Stimulated activated naive B cell treated with anti-CD40 and anti-IgM and Interleukin-4, amounts not matched to agents 10 μg/mL and 1 μg/mL and 100 μg/mL, for 72 hours (primary cell): ENCODE measurements around the gene ASB1.
A peak's percentile ranks its signal among the peaks of the same experiment; 100 is the strongest.
"Not testable (repeated sequence)": the region's sequence is repeated elsewhere in the genome, so short reads cannot be mapped to it uniquely, and the experiment has no call there.

Source experiments
- ATAC-seq, 2 donors: fragments of 150-1000 bp; cut with Tn5 transposase; replicated peaks; 2 replicates each; pipeline ENCODE4 v1.10.0; 2021; ENCODE audit warnings: moderate library complexity in 1 of 2
- DNase-seq: peaks from one replicate; pipeline ENCODE4 v3.0.0; 2021
- H3K27ac Mint-ChIP-seq: one replicate; pipeline ENCODE4 v1.8.0; 2022; ENCODE audit warnings: mild to moderate bottlenecking, mixed read lengths
- H3K27me3 Mint-ChIP-seq, 2 donors: one replicate each; pipeline ENCODE4 v1.8.0; 2022; ENCODE audit warnings: mixed read lengths in 2 of 2
- H3K36me3 Mint-ChIP-seq, 2 donors: one replicate each; pipeline ENCODE4 v1.8.0; 2022; ENCODE audit warnings: mixed read lengths in 2 of 2, mild to moderate bottlenecking in 1 of 2
- H3K4me1 Mint-ChIP-seq, 2 donors: one replicate each; pipeline ENCODE4 v1.8.0; 2022; ENCODE audit warnings: mixed read lengths in 2 of 2, mild to moderate bottlenecking in 1 of 2
- H3K4me3 Mint-ChIP-seq, 2 donors: one replicate each; pipeline ENCODE4 v1.8.0; 2022; ENCODE audit warnings: mild to moderate bottlenecking in 2 of 2, mixed read lengths in 2 of 2, moderate library complexity in 1 of 2
- H3K9me3 Mint-ChIP-seq, 2 donors: one replicate each; pipeline ENCODE4 v1.8.0; 2022; ENCODE audit warnings: mixed read lengths in 2 of 2, mild to moderate bottlenecking in 1 of 2

ASB1 gene

GRCh38 chr2:238438856-238439849 is 12.4 kb downstream of the ASB1 start:
- H3K36me3 Mint-ChIP-seq, result peaks cover 44 to 48% of the 10 kb centered on the region in 2 donors
- H3K4me1 Mint-ChIP-seq, result peaks cover 15 to 59% of the 10 kb centered on the region in 2 donors
- H3K4me3 Mint-ChIP-seq, result no peak overlapping the region

GRCh38 chr2:238439917-238440316 is 13.2 kb downstream of the ASB1 start:
- H3K9me3 Mint-ChIP-seq, result no peaks in the 10 kb centered on the region
- no peaks in the 10 kb centered on the region for H3K27me3 Mint-ChIP-seq
- peaks cover 46 to 48% of the 10 kb centered on the region in 2 donors for H3K36me3 Mint-ChIP-seq
- DNase-seq (no peak), ATAC-seq (no peak)
- no peak overlapping the region for H3K4me3 Mint-ChIP-seq
- H3K27ac Mint-ChIP-seq, result no peak overlapping the region
- peaks cover 14 to 57% of the 10 kb centered on the region in 2 donors for H3K4me1 Mint-ChIP-seq

More at GRCh38 chr2:238438856-238439849, 12.4 kb downstream of the ASB1 start:
- DNase-seq, result no peak
- Mint-ChIP-seq H3K27me3 (no peaks in the 10 kb centered on the region), H3K9me3 (no peaks in the 10 kb centered on the region), H3K27ac (no peak overlapping the region)
- ATAC-seq, result no peak

DNA sequence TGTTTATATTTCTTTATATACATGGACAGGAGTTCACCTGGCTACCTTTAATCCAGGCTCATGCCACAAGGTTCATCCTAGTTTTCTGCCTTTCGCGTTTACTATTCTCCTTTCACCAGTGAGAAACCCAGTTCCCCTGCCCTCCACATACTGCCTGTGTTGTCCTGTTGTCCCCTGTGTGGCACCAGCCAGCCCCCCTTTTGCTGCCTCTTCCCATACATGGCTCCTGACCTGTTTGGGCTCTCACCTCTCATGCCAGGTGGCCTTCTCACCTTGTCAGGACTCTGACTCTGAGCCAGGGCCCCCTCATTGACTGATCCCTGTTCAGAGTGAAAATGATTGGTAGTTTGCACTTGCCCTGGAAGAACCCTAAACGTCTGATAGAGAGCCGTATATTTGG is 13.6 kb downstream of the ASB1 start:
- ATAC-seq (no peak), DNase-seq (no peak)
- no peak overlapping the region for H3K27ac Mint-ChIP-seq
- no peak overlapping the region for H3K4me3 Mint-ChIP-seq
- no peaks in the 10 kb centered on the region for H3K27me3 Mint-ChIP-seq
- H3K4me1 Mint-ChIP-seq, result peaks cover 14 to 57% of the 10 kb centered on the region in 2 donors
- peaks cover 47 to 52% of the 10 kb centered on the region in 2 donors for H3K36me3 Mint-ChIP-seq
- H3K9me3 Mint-ChIP-seq, result no peaks in the 10 kb centered on the region

DNA sequence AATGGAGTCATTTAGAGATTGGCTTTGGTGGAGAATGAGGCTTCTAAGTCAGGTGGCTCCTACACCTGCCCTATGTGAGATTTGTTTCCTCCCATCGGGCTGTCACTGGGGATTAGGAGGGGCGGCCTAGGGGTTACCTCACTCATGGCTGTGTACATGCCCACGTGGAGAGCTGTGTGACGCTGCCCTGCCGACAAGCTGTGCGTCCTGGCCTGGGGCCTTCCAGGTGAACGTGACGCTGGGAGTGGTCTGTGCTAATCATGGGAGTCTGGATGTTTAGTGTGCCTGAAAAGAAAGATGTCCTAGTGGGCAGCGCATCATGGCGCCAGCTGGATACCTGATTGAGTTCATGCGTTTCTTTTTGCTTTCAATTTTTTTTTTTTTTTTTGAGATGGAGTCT is 14.0 kb downstream of the ASB1 start:
- ATAC-seq, result no peak

DNA sequence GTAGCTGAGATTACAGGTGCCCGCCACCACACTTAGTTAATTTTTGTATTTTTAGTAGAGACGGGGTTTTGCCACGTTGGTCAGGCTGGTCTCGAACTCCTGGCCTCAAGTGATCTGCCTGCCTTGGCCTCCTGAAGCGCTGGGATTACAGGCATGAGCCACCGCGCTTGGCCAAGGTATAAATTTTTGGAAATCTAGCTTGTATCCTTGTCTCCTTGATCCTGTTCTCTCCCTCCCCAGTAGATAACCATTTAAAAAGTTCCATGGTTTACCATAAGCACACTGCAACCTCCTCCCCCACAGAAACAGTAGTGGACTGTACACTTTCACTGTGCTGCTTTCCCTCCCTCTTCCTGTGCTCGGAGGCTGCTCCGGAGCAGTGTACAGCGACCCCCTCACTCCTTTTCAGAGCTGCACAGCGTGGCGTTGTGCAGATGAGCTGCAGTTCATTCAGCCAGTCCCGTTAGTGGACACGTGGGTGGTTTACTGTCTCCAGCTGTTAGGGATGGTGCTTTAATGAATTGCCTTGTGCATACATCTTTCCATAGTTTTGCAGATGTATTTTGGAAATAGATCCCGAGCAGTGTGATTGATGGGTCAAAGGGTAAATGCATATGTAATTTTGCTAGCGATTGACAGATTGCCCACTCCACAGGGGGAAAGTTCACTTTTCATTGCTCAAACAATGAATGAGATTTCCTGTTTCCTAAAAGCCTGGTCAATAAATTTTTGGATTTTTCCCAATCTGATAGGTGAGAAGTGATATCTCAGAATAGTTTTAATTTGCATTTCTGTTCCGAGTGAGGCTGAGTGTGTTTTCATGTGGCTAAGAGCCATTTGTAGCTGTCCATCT is 14.8 kb downstream of the ASB1 start:
- DNase-seq (no peak), ATAC-seq (no peak)
- H3K4me3 Mint-ChIP-seq, result no peak overlapping the region
- H3K4me1 Mint-ChIP-seq, result peaks cover 14 to 47% of the 10 kb centered on the region in 2 donors
- H3K36me3 Mint-ChIP-seq, result peaks cover 48 to 58% of the 10 kb centered on the region in 2 donors
- H3K9me3 Mint-ChIP-seq, result no peaks in the 10 kb centered on the region
- no peak overlapping the region for H3K27ac Mint-ChIP-seq
- no peaks in the 10 kb centered on the region for H3K27me3 Mint-ChIP-seq

More for the DNA sequence above, 14.0 kb downstream of the ASB1 start:
- no peaks in the 10 kb centered on the region for H3K9me3 Mint-ChIP-seq
- no peak for DNase-seq
- H3K4me3 Mint-ChIP-seq, result no peak overlapping the region
- peaks cover 14 to 52% of the 10 kb centered on the region in 2 donors for H3K4me1 Mint-ChIP-seq
- H3K27me3 Mint-ChIP-seq, result no peaks in the 10 kb centered on the region
- H3K27ac Mint-ChIP-seq, result no peak overlapping the region
- peaks cover 49 to 55% of the 10 kb centered on the region in 2 donors for H3K36me3 Mint-ChIP-seq

DNA sequence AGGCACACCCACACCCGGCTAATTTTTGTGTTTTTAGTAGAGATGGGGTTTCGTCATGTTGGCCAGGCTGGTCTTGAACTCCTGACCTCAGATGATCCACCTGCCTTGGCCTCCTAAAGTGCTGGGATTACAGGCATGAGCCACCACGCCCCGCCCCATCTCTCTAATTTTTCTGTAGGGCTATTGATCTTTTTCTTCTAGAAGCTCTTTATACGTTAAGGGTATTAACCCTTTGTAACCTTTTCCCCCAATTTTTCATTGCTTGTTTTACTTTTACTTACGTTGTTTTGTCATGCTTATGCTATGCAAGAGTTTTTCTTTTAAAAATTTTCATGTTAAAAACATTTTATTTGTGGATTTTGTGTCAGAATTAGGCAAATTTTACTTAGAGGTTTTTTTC is 15.5 kb downstream of the ASB1 start:
- H3K4me3 Mint-ChIP-seq, DNase-seq, H3K27me3 Mint-ChIP-seq, H3K27ac Mint-ChIP-seq, ATAC-seq, H3K9me3 Mint-ChIP-seq: not testable (repeated sequence)
- peaks cover 14 to 39% of the 10 kb centered on the region in 2 donors for H3K4me1 Mint-ChIP-seq
- peaks cover 49 to 57% of the 10 kb centered on the region in 2 donors for H3K36me3 Mint-ChIP-seq

GRCh38 chr2:238444242-238444641 is 17.5 kb downstream of the ASB1 start:
- H3K4me1 Mint-ChIP-seq, result peaks cover 12 to 35% of the 10 kb centered on the region in 2 donors
- H3K4me3 Mint-ChIP-seq, result no peak overlapping the region
- DNase-seq (no peak), ATAC-seq (no peak)
- H3K27ac Mint-ChIP-seq, result no peak overlapping the region
- peaks cover 50 to 63% of the 10 kb centered on the region in 2 donors for H3K36me3 Mint-ChIP-seq
- no peaks in the 10 kb centered on the region for H3K9me3 Mint-ChIP-seq
- no peaks in the 10 kb centered on the region for H3K27me3 Mint-ChIP-seq

DNA sequence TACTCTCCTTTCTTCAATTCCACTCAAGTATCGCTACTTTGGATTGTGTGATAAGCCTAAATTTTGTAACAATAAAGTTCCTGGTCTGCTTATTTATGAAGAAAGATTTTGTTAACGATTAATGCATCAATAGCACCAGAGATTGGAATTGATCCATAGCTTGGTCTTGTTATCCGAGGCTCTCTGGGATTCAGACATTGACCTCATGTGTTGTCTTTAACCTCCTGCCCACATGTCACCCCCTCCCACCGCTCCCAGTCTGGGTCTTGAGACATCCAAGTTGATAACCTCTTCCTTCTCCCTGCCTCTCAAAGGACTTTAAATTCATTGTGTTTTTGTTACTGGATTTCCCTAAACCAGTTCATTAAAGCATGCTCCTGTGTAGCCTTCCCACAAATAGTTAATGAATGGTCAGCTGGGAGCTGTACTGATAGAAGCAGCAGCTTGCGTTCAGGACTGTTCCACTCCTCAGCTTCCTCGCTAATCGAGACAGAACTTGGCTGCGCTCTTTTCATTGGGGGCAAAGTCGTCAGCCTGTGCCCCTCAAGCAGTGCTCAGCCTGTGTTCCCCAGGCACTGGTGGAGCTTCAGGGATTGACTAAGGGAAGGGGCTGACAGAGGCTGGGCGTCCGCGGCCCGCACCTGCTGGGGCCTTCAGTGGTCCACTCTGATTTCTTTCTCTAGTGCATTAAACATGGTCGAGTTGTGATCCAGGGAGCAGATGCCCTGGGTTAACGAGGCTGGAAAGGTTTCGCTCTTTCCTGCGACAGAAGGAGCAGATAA is 18.9 kb downstream of the ASB1 start:
- ATAC-seq (no peak), DNase-seq (no peak)
- Mint-ChIP-seq H3K36me3 (peaks cover 49 to 68% of the 10 kb centered on the region in 2 donors), H3K9me3 (no peaks in the 10 kb centered on the region), H3K27me3 (no peaks in the 10 kb centered on the region), H3K27ac (no peak overlapping the region), H3K4me3 (no peak overlapping the region), H3K4me1 (peaks cover 8 to 26% of the 10 kb centered on the region in 2 donors)

- Mint-ChIP-seq H3K9me3 (no peaks in the 10 kb centered on the region), H3K4me3 (no peak overlapping the region), H3K36me3 (peaks cover 50 to 71% of the 10 kb centered on the region in 2 donors), H3K27ac (no peak overlapping the region), H3K27me3 (no peaks in the 10 kb centered on the region), H3K4me1 (peaks cover 5 to 18% of the 10 kb centered on the region in 2 donors)
- DNase-seq, result no peak
- no peak for ATAC-seq
Observed at GRCh38 chr2:238446371-238446770, 19.6 kb downstream of the ASB1 start.

GRCh38 chr2:238448031-238448955 is 21.6 kb downstream of the ASB1 start:
- Mint-ChIP-seq H3K36me3 (peaks cover 60 to 77% of the 10 kb centered on the region in 2 donors), H3K4me1 (peaks cover 2 to 5% of the 10 kb centered on the region in 2 donors), H3K27ac (peak overlapping the region; percentile 42), H3K4me3 (no peak overlapping the region), H3K27me3 (no peaks in the 10 kb centered on the region), H3K9me3 (no peaks in the 10 kb centered on the region)
- DNase-seq (no peak), ATAC-seq (no peak)

GRCh38 chr2:238449241-238449640 is 22.5 kb downstream of the ASB1 start:
- no peaks in the 10 kb centered on the region for H3K27me3 Mint-ChIP-seq
- H3K36me3 Mint-ChIP-seq, result peaks cover 56 to 77% of the 10 kb centered on the region in 2 donors
- no peak for DNase-seq
- peaks cover under 1 to 2% of the 10 kb centered on the region in 2 donors for H3K9me3 Mint-ChIP-seq
- no peak for ATAC-seq
- H3K4me3 Mint-ChIP-seq, result no peak overlapping the region
- H3K27ac Mint-ChIP-seq, result no peak overlapping the region
- H3K4me1 Mint-ChIP-seq, result peaks cover 2 to 5% of the 10 kb centered on the region in 2 donors

DNA sequence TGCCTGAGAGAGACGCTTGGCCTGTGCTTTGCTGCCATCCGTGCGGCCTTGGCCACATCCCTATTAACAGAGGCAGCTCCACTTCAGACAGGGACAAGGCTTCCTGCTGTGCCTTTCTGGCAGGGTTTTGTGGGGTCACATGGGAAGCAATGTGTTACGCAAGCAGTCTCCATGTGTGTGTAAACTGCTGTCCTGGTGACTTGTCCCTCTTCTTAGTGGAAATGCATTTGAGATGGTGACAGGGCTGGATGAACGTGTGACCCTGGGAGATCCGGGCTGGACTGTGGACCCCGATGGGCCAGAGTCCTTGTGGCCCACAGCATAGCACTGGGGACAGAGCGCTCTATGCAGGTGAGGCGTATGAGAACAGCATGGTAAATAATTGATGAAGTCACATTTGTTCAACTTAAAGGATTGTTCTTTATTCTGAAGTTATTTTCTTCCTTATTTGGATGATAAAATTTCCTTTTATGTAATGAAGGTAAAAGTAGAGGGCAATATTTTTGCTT is 23.2 kb downstream of the ASB1 start:
- H3K27me3 Mint-ChIP-seq, result no peaks in the 10 kb centered on the region

More for the DNA sequence above, 23.2 kb downstream of the ASB1 start:
- ATAC-seq (no peak), DNase-seq (no peak)
- no peak overlapping the region for H3K27ac Mint-ChIP-seq
- no peak overlapping the region for H3K4me3 Mint-ChIP-seq
- H3K4me1 Mint-ChIP-seq, result peaks cover 2 to 5% of the 10 kb centered on the region in 2 donors
- H3K9me3 Mint-ChIP-seq, result peaks cover 2 to 5% of the 10 kb centered on the region in 2 donors
- peaks cover 51 to 73% of the 10 kb centered on the region in 2 donors for H3K36me3 Mint-ChIP-seq
